NT2/D1 (cell line): ENCODE measurements around the gene SCRT2.

Experiments
- SUZ12 ChIP-seq: IDR thresholded peaks from 2 replicates; pipeline ENCODE4 v1.6.1; 2011; ENCODE audit not compliant: insufficient read length, insufficient read depth; ENCODE audit errors: extremely low read depth
- YY1 ChIP-seq: IDR thresholded peaks from 2 replicates; pipeline ENCODE4 v1.6.1; 2011; ENCODE audit not compliant: insufficient read length, insufficient read depth
- ZNF274 ChIP-seq: IDR thresholded peaks from 2 replicates; pipeline ENCODE4 v1.6.1; 2011; ENCODE audit warnings: mild to moderate bottlenecking, low read depth, low read length

GRCh38 chr20:694496-694895 lies 18.9 kb upstream of the SCRT2 start:
- TF ChIP-seq YY1 (no peak), SUZ12 (no peak), ZNF274 (no peak)
